C4-2B (cell line): ENCODE measurements around the gene PRKD1.

Source experiments
- ZFX ChIP-seq: fragments of 450-650 bp; IDR thresholded peaks from 2 replicates; pipeline ENCODE4 v1.6.1; 2017
- TF ChIP-seq, protein P1 (sequence below): fragments of 450-650 bp; conservative IDR thresholded peaks from 2 replicates; pipeline ENCODE4 v1.5.1; 2017; ENCODE audit warnings: mild to moderate bottlenecking

DNA sequence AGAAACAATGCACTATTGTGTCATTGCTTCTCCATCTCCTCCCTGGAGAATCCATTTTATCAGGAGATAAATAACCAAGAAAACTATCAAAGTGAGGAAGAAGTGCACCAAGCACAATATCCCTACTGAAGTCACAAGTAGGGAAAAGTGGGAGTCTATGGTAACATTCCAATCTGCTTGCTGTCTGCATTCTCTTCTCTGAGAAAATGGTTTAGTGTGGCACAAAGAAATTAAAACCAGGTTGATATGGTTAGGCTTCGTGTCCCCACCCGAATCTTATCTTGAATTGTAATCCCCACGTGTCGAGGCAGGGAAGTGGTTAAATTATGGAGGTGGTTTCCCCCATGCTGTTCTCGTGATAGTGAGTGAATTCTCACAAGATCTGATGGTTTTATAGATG lies 209.7 kb downstream of the PRKD1 start:
- TF ChIP-seq, protein P1, sequence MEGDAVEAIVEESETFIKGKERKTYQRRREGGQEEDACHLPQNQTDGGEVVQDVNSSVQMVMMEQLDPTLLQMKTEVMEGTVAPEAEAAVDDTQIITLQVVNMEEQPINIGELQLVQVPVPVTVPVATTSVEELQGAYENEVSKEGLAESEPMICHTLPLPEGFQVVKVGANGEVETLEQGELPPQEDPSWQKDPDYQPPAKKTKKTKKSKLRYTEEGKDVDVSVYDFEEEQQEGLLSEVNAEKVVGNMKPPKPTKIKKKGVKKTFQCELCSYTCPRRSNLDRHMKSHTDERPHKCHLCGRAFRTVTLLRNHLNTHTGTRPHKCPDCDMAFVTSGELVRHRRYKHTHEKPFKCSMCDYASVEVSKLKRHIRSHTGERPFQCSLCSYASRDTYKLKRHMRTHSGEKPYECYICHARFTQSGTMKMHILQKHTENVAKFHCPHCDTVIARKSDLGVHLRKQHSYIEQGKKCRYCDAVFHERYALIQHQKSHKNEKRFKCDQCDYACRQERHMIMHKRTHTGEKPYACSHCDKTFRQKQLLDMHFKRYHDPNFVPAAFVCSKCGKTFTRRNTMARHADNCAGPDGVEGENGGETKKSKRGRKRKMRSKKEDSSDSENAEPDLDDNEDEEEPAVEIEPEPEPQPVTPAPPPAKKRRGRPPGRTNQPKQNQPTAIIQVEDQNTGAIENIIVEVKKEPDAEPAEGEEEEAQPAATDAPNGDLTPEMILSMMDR = no peak
- TF ChIP-seq ZFX = no peak
